MCF 10A (cell line): Measurements from ENCODE around the gene MORN2. TPM values are rescaled to one million over a fixed set of nuclear protein-coding genes. Genes with fewer than 3 reads are reported as not detected.

ENCODE experiments used
- BruUV-seq: library from RNA; stranded (reverse); fragments of 400-500 nt; replicated peaks from 2 replicates; lab custom pipeline; 2021; lab: Mats Ljungman, UMichigan
- CTCF ChIA-PET: fragments of 300-600 bp; sonication (Branson Sonifier 250); formaldehyde crosslinking; extraction: SDS; loops from one replicate; lab custom pipeline; 2021; ENCODE audit warnings: antibody characterized with exemption, inconsistent platforms; lab: Yijun Ruan, JAX
- POLR2A ChIA-PET: fragments of 300-600, 350-650 bp; sonication (Branson Sonifier 250); formaldehyde crosslinking; extraction: SDS; loops from one replicate; lab custom pipeline; 2020; ENCODE audit warnings: antibody characterized with exemption, inconsistent platforms; lab: Yijun Ruan, JAX
- DNase-seq: peaks from one replicate; pipeline ENCODE4 v3.0.0-alpha.2; 2018; ENCODE audit not compliant: unreplicated experiment
- H3K27ac Mint-ChIP-seq: one replicate; pipeline ENCODE4 v1.8.0; 2022; ENCODE audit warnings: mild to moderate bottlenecking, low read depth, mixed read lengths; ENCODE audit not compliant: unreplicated experiment
- H3K27me3 Mint-ChIP-seq: one replicate; pipeline ENCODE4 v1.8.0; 2022; ENCODE audit warnings: mixed read lengths; ENCODE audit not compliant: insufficient read depth, unreplicated experiment
- H3K36me3 Mint-ChIP-seq: one replicate; pipeline ENCODE4 v1.8.0; 2022; ENCODE audit warnings: mild to moderate bottlenecking, moderate library complexity, mixed read lengths; ENCODE audit not compliant: insufficient read depth, unreplicated experiment
- H3K4me1 Mint-ChIP-seq: one replicate; pipeline ENCODE4 v1.8.0; 2022; ENCODE audit warnings: mixed read lengths; ENCODE audit not compliant: insufficient read depth, unreplicated experiment
- H3K4me3 Mint-ChIP-seq: one replicate; pipeline ENCODE4 v1.8.0; 2022; ENCODE audit warnings: mild to moderate bottlenecking, moderate library complexity, mixed read lengths; ENCODE audit not compliant: unreplicated experiment
- H3K9me3 Mint-ChIP-seq: one replicate; pipeline ENCODE4 v1.8.0; 2022; ENCODE audit warnings: mixed read lengths; ENCODE audit not compliant: unreplicated experiment
- CTCF ChIP-seq: fragments of 200-600 bp; IDR thresholded peaks from one replicate; pipeline ENCODE4 v1.8.0; 2022; ENCODE audit warnings: antibody characterized with exemption, mild to moderate bottlenecking; ENCODE audit not compliant: unreplicated experiment
- intact Hi-C: fragments of 100-400 bp; cut with micrococcal nuclease; formaldehyde crosslinking; loops from 2 replicates; pipeline ENCODE4 v1.14.1; 2022
- total RNA-seq: library from RNA; stranded (reverse); gene quantifications from 2 replicates; pipeline ENCODE4 v1.2.3, GENCODE V29; 2022

MORN2 gene
- total RNA-seq, 1 experiment from 2014 or later, result 13.9 TPM

GRCh38 chr2:38876407-38876806 lies 631 bp downstream of the MORN2 start:
- TF ChIP-seq CTCF, result no peak
- Mint-ChIP-seq H3K27me3 (no peaks in the 10 kb centered on the region), H3K4me1 (peaks cover 6% of the 10 kb centered on the region), H3K4me3 (peak overlapping the region; percentile 91), H3K36me3 (no peaks in the 10 kb centered on the region), H3K27ac (peak overlapping the region; percentile 89), H3K9me3 (peaks cover 8% of the 10 kb centered on the region)
- CTCF ChIA-PET, result interaction anchor here (1.7 kb wide), 1 partner anchor 71 kb away, joined by 13 read pairs; no protein-coding TSS in a partner anchor
- DNase-seq, result no peak
- POLR2A ChIA-PET, result interaction anchor here (0.6 to 1.9 kb wide), 10 partner anchors 9 to 252 kb away, joined by 3 to 11 read pairs (median 4); partner anchors contain the start of genes ARHGEF33 and SRSF7
- BruUV-seq, result no TSS peak
- intact Hi-C loops, result no loop called here

- intact Hi-C loops, result no loop called here
- no peak for TF ChIP-seq CTCF
- ChIA-PET POLR2A (interaction anchor here (0.7 kb wide), 1 partner anchor 10 kb away, joined by 3 read pairs; no protein-coding TSS in a partner anchor), CTCF (interaction anchor here (1.0 kb wide), 1 partner anchor 11 kb away, joined by 3 read pairs; no protein-coding TSS in a partner anchor)
- peaks cover 6% of the 10 kb centered on the region for H3K36me3 Mint-ChIP-seq
- no peaks in the 10 kb centered on the region for H3K9me3 Mint-ChIP-seq
- no peak overlapping the region for H3K4me3 Mint-ChIP-seq
- BruUV-seq, result no TSS peak
- H3K4me1 Mint-ChIP-seq, result no peaks in the 10 kb centered on the region
- no peak for DNase-seq
- no peak overlapping the region for H3K27ac Mint-ChIP-seq
- H3K27me3 Mint-ChIP-seq, result no peaks in the 10 kb centered on the region
Observed at GRCh38 chr2:38886063-38886462, 10.3 kb downstream of the MORN2 start.

GRCh38 chr2:38887347-38887746 lies 11.6 kb downstream of the MORN2 start:
- POLR2A ChIA-PET, result interaction anchor here (1.1 kb wide), 1 partner anchor 83 kb away, joined by 3 read pairs; no protein-coding TSS in a partner anchor
- H3K4me3 Mint-ChIP-seq, result no peak overlapping the region
- no peaks in the 10 kb centered on the region for H3K4me1 Mint-ChIP-seq
- H3K9me3 Mint-ChIP-seq, result no peaks in the 10 kb centered on the region
- H3K36me3 Mint-ChIP-seq, result no peaks in the 10 kb centered on the region
- H3K27me3 Mint-ChIP-seq, result no peaks in the 10 kb centered on the region
- H3K27ac Mint-ChIP-seq, result no peak overlapping the region
- no peak for TF ChIP-seq CTCF
- no peak for DNase-seq
- BruUV-seq, result no TSS peak
- CTCF ChIA-PET, result interaction anchor here (0.6 to 1.5 kb wide), 3 partner anchors 12 to 462 kb away, joined by 4 to 6 read pairs (median 5); partner anchors contain the start of genes DHX57 and MORN2
- intact Hi-C loops, result no loop called here

- BruUV-seq, result no TSS peak
- CTCF ChIA-PET, result interaction anchor here (0.6 to 1.5 kb wide), 3 partner anchors 12 to 463 kb away, joined by 4 to 6 read pairs (median 5); partner anchors contain the start of genes DHX57 and MORN2
Observed at GRCh38 chr2:38887902-38888554, 12.3 kb downstream of the MORN2 start.

More at GRCh38 chr2:38887902-38888554, 12.3 kb downstream of the MORN2 start:
- H3K36me3 Mint-ChIP-seq, result no peaks in the 10 kb centered on the region
- no peak for TF ChIP-seq CTCF
- H3K27ac Mint-ChIP-seq, result no peak overlapping the region
- no peaks in the 10 kb centered on the region for H3K27me3 Mint-ChIP-seq
- no peaks in the 10 kb centered on the region for H3K9me3 Mint-ChIP-seq
- no peak for DNase-seq
- no peak overlapping the region for H3K4me3 Mint-ChIP-seq
- H3K4me1 Mint-ChIP-seq, result no peaks in the 10 kb centered on the region
- intact Hi-C loops, result no loop called here
- POLR2A ChIA-PET, result no interaction called here
